Measurements from ENCODE around the gene OR5H15. TPM values are rescaled to one million over a fixed set of nuclear protein-coding genes. Genes with fewer than 3 reads are reported as not detected.
"Not testable (repeated sequence)": the region's sequence is repeated elsewhere in the genome, so short reads cannot be mapped to it uniquely, and the experiment has no call there.

OR5H15 gene
- total RNA-seq, result not detected

GRCh38 chr3:98166396-98166795, at the start of gene OR5H15:
Gene OR5H15, plus strand, starts transcription at chr3:98166696. Its CDS starts 2,004 bp downstream, at chr3:98168700.
- Mint-ChIP-seq H3K4me1 (no peaks in the 10 kb centered on the region), H3K4me3 (no peak within 1 kb of the TSS), H3K36me3 (ENCODE audit: low read depth) (no peaks in the 10 kb centered on the region), H3K27me3 (peaks cover 3% of the 10 kb centered on the region), H3K27ac (no peak within 1 kb of the TSS), H3K9me3 (peaks cover under 1% of the 10 kb centered on the region)
- ATAC-seq (replicated peaks), result no peak

GRCh38 chr3:98130421-98130820, 36.1 kb upstream of the OR5H15 start, which contains the start of gene OR5H1:
Gene OR5H1, plus strand, starts transcription at chr3:98130721. Its CDS starts 1,977 bp downstream, at chr3:98132698.
- Mint-ChIP-seq H3K9me3 (no peaks in the 10 kb centered on the region), H3K36me3 (ENCODE audit: low read depth) (no peaks in the 10 kb centered on the region), H3K4me3 (no peak within 1 kb of the TSS), H3K4me1 (no peaks in the 10 kb centered on the region), H3K27ac (no peak within 1 kb of the TSS), H3K27me3 (peaks cover 8% of the 10 kb centered on the region)
- ATAC-seq (replicated peaks), result no peak

- H3K27ac Mint-ChIP-seq, result no peak overlapping the region
- H3K4me3 Mint-ChIP-seq, result no peak overlapping the region
- peaks cover 5% of the 10 kb centered on the region for H3K27me3 Mint-ChIP-seq
- H3K9me3 Mint-ChIP-seq, result no peaks in the 10 kb centered on the region
- ATAC-seq (replicated peaks), result no peak
- no peaks in the 10 kb centered on the region for H3K4me1 Mint-ChIP-seq
- H3K36me3 Mint-ChIP-seq (ENCODE audit: low read depth), result no peaks in the 10 kb centered on the region
Measured at GRCh38 chr3:98136631-98137030, 29.9 kb upstream of the OR5H15 start.

GRCh38 chr3:98137826-98138557, 28.5 kb upstream of the OR5H15 start:
- H3K9me3 Mint-ChIP-seq, H3K4me1 Mint-ChIP-seq: not testable (repeated sequence)

GRCh38 chr3:98140531-98140930, 26.0 kb upstream of the OR5H15 start:
- H3K9me3 Mint-ChIP-seq, result no peaks in the 10 kb centered on the region
- no peak overlapping the region for H3K27ac Mint-ChIP-seq

More at GRCh38 chr3:98137826-98138557, 28.5 kb upstream of the OR5H15 start:
- not testable (repeated sequence) for ATAC-seq (replicated peaks); H3K27me3 Mint-ChIP-seq; H3K36me3 Mint-ChIP-seq (ENCODE audit: low read depth); H3K27ac Mint-ChIP-seq; H3K4me3 Mint-ChIP-seq

GRCh38 chr3:98147179-98147578, 19.3 kb upstream of the OR5H15 start, which contains the start of gene OR5H14:
Gene OR5H14, plus strand, starts transcription at chr3:98147479. Its CDS starts 1,907 bp downstream, at chr3:98149386.
- Mint-ChIP-seq H3K9me3 (peaks cover under 1% of the 10 kb centered on the region), H3K4me1 (no peaks in the 10 kb centered on the region), H3K27ac (no peak within 1 kb of the TSS), H3K27me3 (peaks cover 7% of the 10 kb centered on the region), H3K4me3 (no peak within 1 kb of the TSS), H3K36me3 (ENCODE audit: low read depth) (no peaks in the 10 kb centered on the region)
- no peak for ATAC-seq (replicated peaks)

More at GRCh38 chr3:98140531-98140930, 26.0 kb upstream of the OR5H15 start:
- Mint-ChIP-seq H3K27me3 (peaks cover 14% of the 10 kb centered on the region), H3K36me3 (ENCODE audit: low read depth) (no peaks in the 10 kb centered on the region), H3K4me3 (no peak overlapping the region), H3K4me1 (no peaks in the 10 kb centered on the region)
- ATAC-seq (replicated peaks), result no peak

- Mint-ChIP-seq H3K27ac (no peak overlapping the region), H3K27me3 (no peaks in the 10 kb centered on the region), H3K9me3 (peaks cover 3% of the 10 kb centered on the region), H3K36me3 (ENCODE audit: low read depth) (no peaks in the 10 kb centered on the region), H3K4me1 (no peaks in the 10 kb centered on the region), H3K4me3 (no peak overlapping the region)
- ATAC-seq (replicated peaks), result no peak
Measured at GRCh38 chr3:98148751-98149150, 17.7 kb upstream of the OR5H15 start.

GRCh38 chr3:98149456-98149855, 17.0 kb upstream of the OR5H15 start:
- not testable (repeated sequence) for H3K27me3 Mint-ChIP-seq; H3K9me3 Mint-ChIP-seq; ATAC-seq (replicated peaks); H3K4me3 Mint-ChIP-seq; H3K4me1 Mint-ChIP-seq; H3K27ac Mint-ChIP-seq; H3K36me3 Mint-ChIP-seq (ENCODE audit: low read depth)

- Mint-ChIP-seq H3K36me3 (ENCODE audit: low read depth) (no peaks in the 10 kb centered on the region), H3K4me1 (no peaks in the 10 kb centered on the region), H3K27ac (no peak overlapping the region), H3K9me3 (peaks cover 3% of the 10 kb centered on the region), H3K4me3 (no peak overlapping the region), H3K27me3 (no peaks in the 10 kb centered on the region)
- no peak for ATAC-seq (replicated peaks)
Measured at GRCh38 chr3:98151241-98151640, 15.3 kb upstream of the OR5H15 start.

GRCh38 chr3:98171071-98171470, 4.6 kb downstream of the OR5H15 start:
- H3K27ac Mint-ChIP-seq, result no peak overlapping the region
- ATAC-seq (replicated peaks), result no peak
- peaks cover 3% of the 10 kb centered on the region for H3K9me3 Mint-ChIP-seq
- no peaks in the 10 kb centered on the region for H3K4me1 Mint-ChIP-seq
- H3K4me3 Mint-ChIP-seq, result no peak overlapping the region
- no peaks in the 10 kb centered on the region for H3K36me3 Mint-ChIP-seq (ENCODE audit: low read depth)
- peaks cover 3% of the 10 kb centered on the region for H3K27me3 Mint-ChIP-seq

GRCh38 chr3:98172621-98173020, 6.1 kb downstream of the OR5H15 start:
- no peaks in the 10 kb centered on the region for H3K4me1 Mint-ChIP-seq
- H3K36me3 Mint-ChIP-seq (ENCODE audit: low read depth), result no peaks in the 10 kb centered on the region
- H3K27me3 Mint-ChIP-seq, result peaks cover 3% of the 10 kb centered on the region
- ATAC-seq (replicated peaks), result no peak
- H3K9me3 Mint-ChIP-seq, result peaks cover 3% of the 10 kb centered on the region
- no peak overlapping the region for H3K27ac Mint-ChIP-seq
- no peak overlapping the region for H3K4me3 Mint-ChIP-seq

- no peaks in the 10 kb centered on the region for H3K4me1 Mint-ChIP-seq
- no peaks in the 10 kb centered on the region for H3K9me3 Mint-ChIP-seq
- H3K4me3 Mint-ChIP-seq, result no peak overlapping the region
Measured at GRCh38 chr3:98180319-98180890, 13.9 kb downstream of the OR5H15 start.

GRCh38 chr3:98182196-98182595, 15.7 kb downstream of the OR5H15 start:
- H3K27me3 Mint-ChIP-seq, result no peaks in the 10 kb centered on the region
- no peaks in the 10 kb centered on the region for H3K4me1 Mint-ChIP-seq
- H3K27ac Mint-ChIP-seq, result no peak overlapping the region
- no peaks in the 10 kb centered on the region for H3K9me3 Mint-ChIP-seq
- H3K36me3 Mint-ChIP-seq (ENCODE audit: low read depth), result no peaks in the 10 kb centered on the region
- no peak for ATAC-seq (replicated peaks)
- no peak overlapping the region for H3K4me3 Mint-ChIP-seq

More at GRCh38 chr3:98180319-98180890, 13.9 kb downstream of the OR5H15 start:
- Mint-ChIP-seq H3K36me3 (ENCODE audit: low read depth) (no peaks in the 10 kb centered on the region), H3K27ac (no peak overlapping the region), H3K27me3 (no peaks in the 10 kb centered on the region)
- no peak for ATAC-seq (replicated peaks)

GRCh38 chr3:98185180-98185579, 18.7 kb downstream of the OR5H15 start:
- H3K4me1 Mint-ChIP-seq, result no peaks in the 10 kb centered on the region

GRCh38 chr3:98188545-98188944, 22.0 kb downstream of the OR5H15 start:
- Mint-ChIP-seq H3K4me3 (no peak overlapping the region), H3K36me3 (ENCODE audit: low read depth) (no peaks in the 10 kb centered on the region), H3K27ac (no peak overlapping the region), H3K27me3 (peaks cover 8% of the 10 kb centered on the region), H3K4me1 (no peaks in the 10 kb centered on the region), H3K9me3 (no peaks in the 10 kb centered on the region)
- peak; percentile 35 for ATAC-seq (replicated peaks)

More at GRCh38 chr3:98185180-98185579, 18.7 kb downstream of the OR5H15 start:
- H3K4me3 Mint-ChIP-seq, result no peak overlapping the region
- no peak overlapping the region for H3K27ac Mint-ChIP-seq
- H3K27me3 Mint-ChIP-seq, result no peaks in the 10 kb centered on the region
- no peak for ATAC-seq (replicated peaks)
- no peaks in the 10 kb centered on the region for H3K36me3 Mint-ChIP-seq (ENCODE audit: low read depth)
- no peaks in the 10 kb centered on the region for H3K9me3 Mint-ChIP-seq
